DMS114 treated with DMSO at 0.1 percent for 48 hours (cell line): Measurements from ENCODE around the gene ATP1B4.

Experiments
- DNase-seq: peaks from one replicate; lab custom pipeline; 2025; ENCODE audit not compliant: unreplicated experiment; lab: John Stamatoyannopoulos, UW

The ATP1B4 gene

DNA sequence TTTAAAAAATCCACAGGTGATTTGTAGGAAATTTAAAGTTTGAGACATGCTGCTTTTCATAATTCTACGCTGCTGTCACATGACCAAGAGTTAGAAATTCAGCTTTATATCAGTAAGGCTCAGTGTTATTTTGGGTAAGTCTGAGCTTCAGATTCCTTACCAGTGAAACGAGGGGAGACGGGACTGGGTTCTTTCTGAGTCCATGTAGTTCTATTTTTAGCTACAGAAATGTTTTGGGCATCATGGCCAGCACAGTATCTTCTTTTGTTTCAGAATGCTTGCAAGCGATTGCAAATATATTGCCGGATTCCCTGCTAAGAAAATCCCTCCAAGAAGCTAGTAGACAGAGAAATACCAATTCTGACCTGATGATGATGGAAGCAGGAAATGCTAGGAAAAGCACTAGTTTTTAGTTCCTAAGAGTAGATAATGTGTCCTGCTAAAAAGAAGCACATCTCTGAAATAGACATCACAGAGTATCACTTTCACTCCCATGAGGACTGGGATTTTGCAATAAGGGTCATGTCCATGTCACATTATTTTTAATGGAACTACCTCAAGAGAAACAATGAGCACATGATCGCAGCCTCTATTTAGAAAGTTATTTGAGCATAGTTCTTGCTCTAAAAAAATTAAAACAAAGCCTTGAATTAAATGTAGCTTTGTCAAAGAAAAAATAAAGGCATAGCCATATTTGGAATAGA lies 10.9 kb downstream of the ATP1B4 start:
- DNase-seq = no peak

DNA sequence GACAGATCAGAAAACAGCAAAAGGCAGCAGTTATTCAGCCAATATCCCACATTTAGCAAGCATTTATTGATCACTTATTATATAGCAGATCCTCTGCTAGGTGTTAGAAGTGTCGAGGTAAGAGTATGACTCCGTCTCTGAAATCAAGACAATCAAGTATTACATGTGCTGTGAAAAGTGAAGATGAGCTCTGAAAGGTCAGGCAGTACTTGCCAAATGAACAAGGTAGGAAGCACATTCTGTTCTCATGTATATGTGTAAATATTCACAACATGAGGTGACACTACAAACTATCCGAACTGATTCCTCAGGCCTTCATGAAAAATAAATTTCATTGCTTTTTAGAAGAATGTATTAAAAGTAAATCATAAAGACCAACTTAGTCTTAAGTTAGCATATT lies 15.3 kb downstream of the ATP1B4 start:
- no peak for DNase-seq

DNA sequence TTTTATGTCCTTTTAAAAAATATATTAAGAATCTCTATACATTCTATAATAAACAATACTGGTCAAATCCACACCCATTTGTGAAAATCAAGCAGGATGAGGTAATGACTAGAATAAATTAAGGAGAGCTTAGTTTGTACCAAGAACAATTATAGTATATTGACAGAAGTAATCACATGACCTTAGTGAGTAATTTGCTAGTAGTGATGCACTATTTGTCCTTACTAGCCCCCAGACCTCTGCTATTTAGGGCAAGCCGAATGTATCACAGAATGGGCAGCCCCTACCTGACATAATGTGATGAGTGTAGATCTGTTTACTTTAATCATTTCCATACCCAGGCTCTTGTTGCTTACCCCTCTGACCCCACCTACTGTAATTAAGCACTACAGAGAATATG lies 15.8 kb downstream of the ATP1B4 start:
- no peak for DNase-seq

DNA sequence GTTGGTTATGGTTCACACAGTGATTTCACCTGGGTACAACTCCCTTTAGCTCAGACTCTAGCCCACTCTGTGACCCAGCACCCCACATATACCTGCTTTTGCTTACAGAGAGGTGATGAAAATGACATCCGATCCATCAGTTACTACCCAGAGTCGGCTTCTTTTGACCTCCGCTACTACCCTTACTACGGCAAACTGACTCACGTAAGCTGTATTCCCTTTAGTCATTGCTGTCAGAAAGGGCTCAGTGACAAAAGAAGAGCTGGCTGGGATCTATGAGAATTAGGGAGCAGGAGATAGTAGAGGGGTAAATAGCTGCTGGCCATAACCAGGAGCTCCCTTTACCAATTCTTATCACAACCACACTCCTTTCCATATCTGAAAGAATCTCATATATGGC lies 16.7 kb downstream of the ATP1B4 start:
- DNase-seq = no peak

DNA sequence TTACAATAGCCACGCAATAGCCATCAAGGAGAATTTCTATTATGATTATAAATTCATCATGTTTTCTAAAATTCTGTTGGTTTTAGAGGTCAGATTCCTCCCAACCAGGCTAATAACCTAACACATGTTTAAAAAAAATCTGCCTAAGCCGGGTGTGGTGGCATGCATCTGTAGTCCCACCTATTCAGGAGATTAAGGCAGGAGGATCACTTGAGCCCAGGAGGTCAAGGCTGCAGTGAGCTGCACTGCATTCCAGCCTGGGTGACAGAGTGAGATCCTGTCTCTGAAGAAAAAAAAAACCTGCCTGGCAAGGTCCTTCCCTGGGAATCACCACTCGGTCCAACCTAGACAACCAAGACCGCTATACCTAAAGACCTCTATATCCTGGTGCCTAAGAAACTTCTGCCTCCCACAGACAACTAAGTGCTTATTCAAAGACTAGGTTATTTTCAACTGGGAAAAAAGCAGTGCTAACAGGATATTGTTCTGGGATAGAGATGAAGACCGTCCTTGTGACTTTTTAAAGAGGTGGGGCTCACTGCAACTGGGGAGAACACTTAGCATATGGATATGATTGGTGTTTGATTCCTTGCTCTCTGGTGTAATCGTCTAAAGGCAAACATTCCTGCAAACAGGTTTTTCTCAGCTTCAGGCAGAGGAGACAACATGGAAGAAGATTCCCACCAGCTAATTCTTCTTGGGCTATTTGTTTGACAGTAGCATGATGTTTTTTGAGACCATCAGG lies 18.2 kb downstream of the ATP1B4 start:
- DNase-seq = no peak

DNA sequence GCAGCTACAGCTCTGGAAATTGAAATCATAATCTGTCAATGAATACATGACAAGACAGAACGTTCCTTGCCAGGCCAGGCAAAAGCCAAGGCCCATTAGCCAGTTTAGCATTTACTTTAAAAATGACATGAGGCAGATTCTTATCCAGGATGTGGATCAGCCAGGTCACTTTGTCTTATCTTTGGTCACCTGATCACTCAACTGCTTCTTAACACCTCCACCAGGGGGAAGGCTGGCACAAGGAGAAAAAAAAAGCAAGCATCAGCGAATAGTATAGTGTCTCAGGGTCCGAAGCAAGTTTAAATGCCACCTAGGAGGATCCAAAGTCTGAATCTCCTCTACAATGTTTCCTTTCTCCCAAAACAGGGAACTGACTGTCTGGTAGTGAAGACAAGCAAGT lies 18.8 kb downstream of the ATP1B4 start:
- no peak for DNase-seq

DNA sequence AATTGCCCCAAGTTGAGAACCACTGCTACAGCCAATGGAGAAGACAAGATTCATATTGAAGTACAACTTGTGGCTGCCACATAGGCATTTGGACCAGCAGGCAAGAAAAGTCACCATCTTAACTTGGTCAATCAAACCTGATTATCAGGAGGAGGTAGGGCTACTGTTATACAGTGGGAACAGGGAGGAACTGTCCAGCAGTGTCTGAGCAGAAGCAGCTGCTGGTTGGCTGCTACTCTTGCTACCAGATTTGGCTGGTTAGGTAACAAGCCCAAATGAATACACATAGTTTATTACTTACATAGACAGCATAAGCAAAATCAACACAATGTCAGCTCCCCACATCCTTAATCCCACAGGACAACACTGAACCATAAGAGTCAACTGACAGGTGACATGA lies 39.4 kb downstream of the ATP1B4 start:
- DNase-seq = no peak

DNA sequence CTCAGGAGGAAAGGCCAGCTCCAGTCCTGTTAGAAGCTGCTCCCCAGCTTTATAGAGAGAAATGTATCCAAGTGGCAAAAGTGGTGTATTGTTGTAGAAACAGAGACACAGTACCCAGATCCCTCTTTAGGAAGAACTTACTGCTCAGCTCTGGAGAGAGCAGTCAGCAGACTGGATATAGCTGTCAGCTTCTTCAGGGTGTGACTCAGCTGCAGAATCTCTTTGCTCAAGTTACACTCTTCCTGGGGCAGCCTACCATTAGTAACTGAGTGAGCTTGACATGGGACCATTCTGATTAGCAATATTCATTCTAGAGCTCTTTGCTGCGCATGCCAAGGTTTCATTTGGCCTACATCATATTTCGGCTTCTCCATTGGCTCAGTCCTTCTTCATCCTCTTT lies 40.5 kb downstream of the ATP1B4 start:
- no peak for DNase-seq

DNA sequence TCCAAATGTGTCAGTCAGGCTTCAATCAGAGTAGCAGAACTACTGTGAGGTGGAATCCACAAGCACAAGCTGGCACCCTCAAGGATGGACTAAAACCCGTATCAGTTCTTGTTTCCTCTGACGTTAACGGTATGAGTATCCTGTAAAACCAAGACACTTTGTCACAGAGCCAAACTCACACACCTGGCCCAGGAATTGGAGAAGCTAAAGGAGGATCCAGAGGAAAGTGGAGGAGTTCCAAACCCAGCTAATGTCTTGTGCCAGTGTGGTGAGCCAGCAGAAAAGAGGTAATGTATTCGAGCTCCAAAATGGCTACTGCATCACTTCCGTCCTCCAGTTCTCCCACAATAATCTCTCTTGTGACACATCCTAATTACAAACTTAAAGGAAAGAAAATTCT lies 44.7 kb downstream of the ATP1B4 start:
- no peak for DNase-seq

DNA sequence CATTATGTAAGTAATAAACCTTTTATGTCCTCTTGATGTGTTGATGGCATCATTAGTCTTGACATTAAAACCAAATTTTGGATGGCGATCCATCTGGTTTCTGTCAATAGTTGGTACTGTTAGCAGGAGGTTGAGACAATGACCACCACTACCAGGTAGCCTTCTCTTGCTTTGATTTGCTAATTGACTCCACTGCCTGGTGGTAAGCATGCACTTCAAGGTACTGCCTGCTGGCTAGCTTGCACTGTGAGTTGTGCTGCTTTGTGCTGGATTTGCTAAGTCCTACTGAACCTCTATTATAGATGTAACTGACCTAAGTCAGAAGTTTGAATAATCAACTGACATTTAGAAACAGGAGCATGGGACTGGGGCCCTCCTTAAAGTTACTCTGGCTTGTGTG lies 46.3 kb downstream of the ATP1B4 start:
- DNase-seq = no peak

DNA sequence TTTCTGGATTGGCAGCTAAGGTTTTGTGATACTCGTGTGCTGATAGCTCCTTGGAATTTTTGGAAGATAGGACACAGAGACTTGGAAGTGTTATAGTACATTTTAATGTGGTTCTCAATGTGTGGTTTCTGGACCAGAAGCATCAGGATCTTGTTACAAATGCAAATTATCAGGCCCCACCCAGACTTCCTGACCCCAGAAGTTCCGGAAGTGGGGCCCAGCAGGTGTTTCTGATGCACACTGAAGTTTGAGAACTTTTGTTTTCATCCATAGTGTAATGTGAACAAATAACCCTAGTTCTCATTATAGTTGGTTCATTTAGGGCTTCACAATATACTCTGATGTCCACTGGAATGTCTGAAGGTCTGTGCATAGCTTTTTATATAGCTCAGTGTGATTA lies 57.6 kb downstream of the ATP1B4 start:
- no peak for DNase-seq

DNA sequence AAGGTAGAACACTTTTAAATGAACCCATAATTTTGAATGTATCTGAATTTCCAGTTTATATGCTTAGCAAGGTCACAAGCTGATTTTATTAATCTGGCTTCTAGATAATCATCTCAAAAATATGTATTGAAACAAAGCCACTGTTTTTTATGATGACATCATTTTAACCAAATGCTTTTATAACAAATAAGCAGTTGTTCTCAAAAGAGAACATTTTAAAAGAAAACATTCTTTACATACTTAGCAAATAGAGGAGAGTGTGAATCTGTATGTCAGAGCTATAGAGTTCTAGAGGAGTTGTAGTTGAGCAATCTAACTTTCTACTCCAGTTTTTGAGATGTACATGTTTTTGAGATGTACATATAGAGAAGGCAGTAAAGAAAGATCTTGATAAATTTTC lies 64.7 kb downstream of the ATP1B4 start:
- DNase-seq = no peak

DNA sequence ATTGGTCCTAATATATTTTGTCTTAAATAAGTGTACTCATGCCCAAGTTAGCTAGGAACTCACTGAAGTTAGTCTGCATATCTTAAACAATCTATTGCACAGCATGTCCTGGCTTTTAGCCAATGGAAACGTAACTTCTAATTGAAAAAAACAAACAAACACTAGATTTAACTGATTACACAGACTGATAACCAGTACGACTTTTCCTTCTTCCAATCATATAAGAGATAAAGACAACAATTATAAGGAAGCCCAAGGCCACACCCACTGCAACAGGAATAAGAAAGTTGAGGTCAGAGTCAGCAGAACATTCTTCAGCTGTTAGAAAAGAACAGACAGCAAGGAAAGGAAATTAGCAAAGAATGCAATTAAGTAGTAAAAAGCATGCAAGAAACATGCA lies 66.4 kb downstream of the ATP1B4 start:
- DNase-seq = no peak

DNA sequence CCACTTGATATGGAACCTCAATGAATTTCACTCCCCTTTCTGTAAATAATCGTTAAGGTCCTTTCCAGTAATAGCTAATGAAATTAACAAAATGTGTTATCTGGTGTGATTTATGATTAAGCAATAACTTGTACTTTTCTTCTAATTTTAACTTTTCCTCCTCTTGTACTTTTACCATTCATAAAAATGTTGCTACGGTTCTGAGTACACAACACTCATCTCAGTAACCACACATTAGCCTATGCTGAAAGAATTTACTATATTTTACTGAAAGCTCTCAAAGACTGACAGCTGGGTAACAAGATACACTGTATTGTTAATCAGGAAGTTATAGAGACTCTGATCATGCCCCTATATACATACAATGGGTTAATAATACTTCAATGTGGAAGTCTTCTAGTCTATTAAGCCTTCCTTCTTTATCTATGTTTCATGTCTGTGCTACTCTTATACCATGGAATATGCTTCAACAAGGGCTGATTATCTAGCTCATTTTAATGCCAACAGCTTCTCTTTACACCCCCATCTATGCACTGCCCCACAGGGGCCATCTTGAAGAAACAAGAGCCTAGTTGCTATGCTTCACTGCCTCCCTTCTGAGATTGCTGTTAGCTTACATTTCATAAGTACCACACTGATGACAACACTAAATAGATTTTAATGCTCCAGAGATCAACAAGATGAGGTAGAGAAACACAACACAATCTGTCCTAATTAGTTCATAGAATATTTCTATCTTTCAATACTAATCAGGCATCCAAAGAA lies 68.1 kb downstream of the ATP1B4 start:
- DNase-seq = no peak
